Glomerular endothelial cell (primary cell): Measurements from ENCODE around the gene GMIP. TPM values are rescaled to one million over a fixed set of nuclear protein-coding genes. Genes with fewer than 3 reads are reported as not detected.
"Not testable (repeated sequence)": the region's sequence is repeated elsewhere in the genome, so short reads cannot be mapped to it uniquely, and the experiment has no call there.

ENCODE experiments used
- DNase-seq: peaks from one replicate; pipeline ENCODE4 v3.0.0-alpha.2; 2011; ENCODE audit warnings: low read depth, low spot score; ENCODE audit errors: extremely low read depth
- total RNA-seq: library from RNA; depleted of rRNA; stranded (reverse); fragments of >200 nt; gene quantifications from 2 replicates; pipeline ENCODE4 v1.2.3, GENCODE V29; 2015

Gene GMIP
- total RNA-seq, 1 donor from 2014 or later: 22.5 TPM

GRCh38 chr19:19613506-19613905 is 30.0 kb downstream of the GMIP start:
- DNase-seq: no peak

GRCh38 chr19:19610376-19611202 is 32.9 kb downstream of the GMIP start:
- no peak for DNase-seq

- not testable (repeated sequence) for DNase-seq
Observed at GRCh38 chr19:19606686-19607085, 36.8 kb downstream of the GMIP start.

- no peak for DNase-seq
Observed at GRCh38 chr19:19606021-19606420, 37.4 kb downstream of the GMIP start.

- no peak for DNase-seq
Observed at GRCh38 chr19:19602713-19603324, 40.6 kb downstream of the GMIP start.

- no peak for DNase-seq
Observed at GRCh38 chr19:19602136-19602712, 41.2 kb downstream of the GMIP start.

GRCh38 chr19:19600793-19601330 is 42.6 kb downstream of the GMIP start:
- no peak for DNase-seq

- DNase-seq: not testable (repeated sequence)
Observed at GRCh38 chr19:19598728-19599451, 44.6 kb downstream of the GMIP start.

GRCh38 chr19:19597809-19598306 is 45.6 kb downstream of the GMIP start:
- no peak for DNase-seq

GRCh38 chr19:19595171-19595701 is 48.2 kb downstream of the GMIP start:
- DNase-seq: no peak

- DNase-seq: no peak
Observed at GRCh38 chr19:19594381-19594780, 49.1 kb downstream of the GMIP start.

- DNase-seq: no peak
Observed at GRCh38 chr19:19592690-19593089, 50.8 kb downstream of the GMIP start.

GRCh38 chr19:19591133-19591825 is 52.2 kb downstream of the GMIP start:
- no peak for DNase-seq

- no peak for DNase-seq
Observed at GRCh38 chr19:19588546-19588945, 54.9 kb downstream of the GMIP start.

- DNase-seq: no peak
Observed at GRCh38 chr19:19587771-19588170, 55.7 kb downstream of the GMIP start.

GRCh38 chr19:19584356-19584755 is 59.1 kb downstream of the GMIP start:
- no peak for DNase-seq

- DNase-seq: no peak
Observed at GRCh38 chr19:19582471-19582870, 61.0 kb downstream of the GMIP start.

GRCh38 chr19:19581391-19581790 is 62.1 kb downstream of the GMIP start:
- no peak for DNase-seq

- DNase-seq: no peak
Observed at GRCh38 chr19:19580418-19580817, 63.0 kb downstream of the GMIP start.
